ENCODE measurements around the gene ZNF784. TPM values are rescaled to one million over a fixed set of nuclear protein-coding genes. Genes with fewer than 3 reads are reported as not detected.

Gene ZNF784
- total and polyA plus RNA-seq, 9 of the 15 experiments (the other 6 are each of a cell fraction or from before 2014, with no cell fraction given), result 0.14 to 6.1 (median 2.1) TPM

- TF ChIP-seq HMGXB4 (CRISPR knock-in tag; IDR thresholded peaks at IDR 0.05) (peak; percentile 62; the same call in 1 of the 2 replicates), ZNF23 (CRISPR knock-in tag; IDR thresholded peaks at IDR 0.05) (no peak), ZNF184 (CRISPR knock-in tag; IDR thresholded peaks at IDR 0.05) (no peak), HBP1 (CRISPR knock-in tag; IDR thresholded peaks at IDR 0.05) (no peak), ATF2 (CRISPR knock-in tag; IDR thresholded peaks at IDR 0.05) (no peak), NELFE (IDR thresholded peaks at IDR 0.05; ENCODE audit: insufficient read depth, insufficient read length) (no peak), CEBPZ (IDR thresholded peaks at IDR 0.05; ENCODE audit: borderline replicate concordance, low read depth, low read length) (no peak), E4F1 (CRISPR knock-in tag; IDR thresholded peaks at IDR 0.05; ENCODE audit: borderline replicate concordance) (no peak), ZNF175 (CRISPR knock-in tag; IDR thresholded peaks at IDR 0.05; ENCODE audit: low read depth) (no peak), PHF8 (IDR thresholded peaks at IDR 0.05; ENCODE audit: borderline replicate concordance, low read length) (peak; percentile 48; the same call in 1 of the 2 replicates), ZNF445 (CRISPR knock-in tag; IDR thresholded peaks at IDR 0.05; ENCODE audit: low read depth) (no peak), GABPB1 (CRISPR knock-in tag; IDR thresholded peaks at IDR 0.05) (peak; percentile 41), CCAR2 (IDR thresholded peaks at IDR 0.05; ENCODE audit: low read depth, low read length) (no peak)
Measured at GRCh38 chr19:55647732-55648584, 23.6 kb upstream of the ZNF784 start, which contains the start of gene CCDC106 (continued).

All from K562 (cell line).